HUES48 (cell line): ENCODE results near the gene CDH26.

ENCODE experiments used
- H3K27ac ChIP-seq: one replicate; pipeline ENCODE4 v1.7.0; 2013; ENCODE audit warnings: low read depth, low read length, inconsistent platforms
- H3K27me3 ChIP-seq: 2 replicates; pipeline ENCODE4 v1.6.1; 2013; ENCODE audit warnings: mild to moderate bottlenecking, low read length; ENCODE audit not compliant: control insufficient read depth, insufficient read depth
- H3K36me3 ChIP-seq: 2 replicates; pipeline ENCODE4 v1.6.1; 2013; ENCODE audit warnings: low read length; ENCODE audit not compliant: control insufficient read depth, insufficient read depth
- H3K4me1 ChIP-seq: 2 replicates; pipeline ENCODE4 v1.6.1; 2013; ENCODE audit warnings: mild to moderate bottlenecking, low read length; ENCODE audit not compliant: control insufficient read depth, insufficient read depth
- H3K4me3 ChIP-seq: 2 replicates; pipeline ENCODE4 v1.5.1; 2013; ENCODE audit warnings: mild to moderate bottlenecking, low read depth, low read length
- H3K9ac ChIP-seq: 2 replicates; pipeline ENCODE4 v1.6.1; 2013; ENCODE audit warnings: mild to moderate bottlenecking, low read depth, low read length, moderate library complexity
- H3K9me3 ChIP-seq: 2 replicates; pipeline ENCODE4 v1.6.1; 2013; ENCODE audit warnings: low read length; ENCODE audit not compliant: control insufficient read depth, insufficient read depth

The CDH26 gene

GRCh38 chr20:59985864-59986263, 27.6 kb downstream of the CDH26 start:
- H3K4me1 ChIP-seq: peaks cover 12% of the 10 kb centered on the region; the same call in 1 of the 2 replicates
- H3K4me3 ChIP-seq: no peak overlapping the region
- H3K27ac ChIP-seq: no peak overlapping the region
- no peaks in the 10 kb centered on the region for H3K27me3 ChIP-seq
- no peak overlapping the region for H3K9ac ChIP-seq
- no peaks in the 10 kb centered on the region for H3K9me3 ChIP-seq
- H3K36me3 ChIP-seq: no peaks in the 10 kb centered on the region

GRCh38 chr20:59987135-59987534, 28.9 kb downstream of the CDH26 start:
- H3K27ac ChIP-seq: no peak overlapping the region
- H3K27me3 ChIP-seq: no peaks in the 10 kb centered on the region
- no peak overlapping the region for H3K9ac ChIP-seq
- H3K4me3 ChIP-seq: no peak overlapping the region
- peaks cover 19% of the 10 kb centered on the region; the same call in 1 of the 2 replicates for H3K4me1 ChIP-seq
- no peaks in the 10 kb centered on the region for H3K9me3 ChIP-seq
- no peaks in the 10 kb centered on the region for H3K36me3 ChIP-seq

DNA sequence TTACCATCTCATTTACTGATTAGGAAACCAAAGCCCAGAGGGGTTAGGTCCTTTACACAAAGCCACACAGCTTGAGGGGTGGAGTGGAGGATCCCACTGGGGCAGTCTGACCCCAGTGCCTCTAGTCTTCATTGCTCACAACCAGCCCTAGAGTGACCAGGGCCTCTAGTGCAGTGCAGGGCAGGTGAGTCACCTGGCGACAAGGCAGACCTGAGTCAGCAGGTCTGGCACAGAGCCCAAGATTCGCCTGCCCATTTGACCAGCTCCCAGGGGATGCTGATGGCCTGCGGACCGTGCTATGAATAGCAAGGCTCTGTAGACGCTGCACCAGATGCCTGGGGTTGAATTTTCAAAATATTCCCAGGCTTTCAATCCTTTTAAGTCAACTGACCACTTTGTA, 29.9 kb downstream of the CDH26 start:
- Histone ChIP-seq H3K27ac (no peak overlapping the region), H3K36me3 (no peaks in the 10 kb centered on the region), H3K9me3 (no peaks in the 10 kb centered on the region), H3K9ac (no peak overlapping the region), H3K27me3 (no peaks in the 10 kb centered on the region), H3K4me1 (peaks cover 19% of the 10 kb centered on the region; the same call in 1 of the 2 replicates), H3K4me3 (no peak overlapping the region)

GRCh38 chr20:59992526-59993084, 34.4 kb downstream of the CDH26 start:
- H3K4me3 ChIP-seq: no peak overlapping the region
- no peaks in the 10 kb centered on the region for H3K36me3 ChIP-seq
- no peaks in the 10 kb centered on the region for H3K9me3 ChIP-seq
- no peak overlapping the region for H3K9ac ChIP-seq
- H3K4me1 ChIP-seq: peaks cover 27% of the 10 kb centered on the region
- H3K27me3 ChIP-seq: no peaks in the 10 kb centered on the region
- no peak overlapping the region for H3K27ac ChIP-seq

DNA sequence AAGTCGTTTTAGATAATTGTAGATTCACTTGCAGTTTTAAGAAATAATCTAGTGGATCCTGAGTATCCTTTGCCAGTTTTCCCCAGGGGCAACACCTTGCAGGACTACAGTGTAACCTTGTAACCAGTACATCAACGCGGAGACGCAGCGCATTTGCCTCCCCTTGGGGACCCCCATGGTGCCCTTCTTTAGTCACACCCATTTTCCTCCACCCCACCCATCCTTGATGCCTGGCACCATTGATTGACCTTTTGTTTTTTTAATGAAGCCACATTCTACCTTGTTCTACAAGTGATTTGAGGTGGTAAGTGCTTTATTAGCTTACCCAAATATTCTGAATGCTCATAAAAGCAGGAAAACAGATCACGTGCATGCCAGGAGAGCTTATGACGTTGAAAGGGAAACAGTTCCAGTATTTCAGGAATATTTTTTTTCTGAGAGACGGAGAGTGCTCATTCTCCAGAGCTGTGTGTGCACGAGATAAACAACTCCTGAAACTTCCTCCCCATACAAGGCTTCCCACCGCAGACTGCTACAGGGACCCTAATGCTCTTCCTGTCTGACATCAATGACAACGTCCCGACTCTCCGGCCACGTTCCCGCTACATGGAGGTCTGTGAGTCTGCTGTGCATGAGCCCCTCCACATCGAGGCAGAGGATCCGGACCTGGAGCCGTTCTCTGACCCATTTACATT, 35.7 kb downstream of the CDH26 start:
- peak overlapping the region; percentile 80 for H3K27ac ChIP-seq
- no peaks in the 10 kb centered on the region for H3K9me3 ChIP-seq
- H3K4me3 ChIP-seq: peak overlapping the region; percentile 53
- no peaks in the 10 kb centered on the region for H3K27me3 ChIP-seq
- no peaks in the 10 kb centered on the region for H3K36me3 ChIP-seq
- H3K4me1 ChIP-seq: peaks cover 20% of the 10 kb centered on the region
- peak overlapping the region; percentile 52 for H3K9ac ChIP-seq

- H3K9me3 ChIP-seq: no peaks in the 10 kb centered on the region
- peak overlapping the region; percentile 80 for H3K27ac ChIP-seq
- no peaks in the 10 kb centered on the region for H3K36me3 ChIP-seq
- peak overlapping the region; percentile 52 for H3K9ac ChIP-seq
- peak overlapping the region; percentile 53 for H3K4me3 ChIP-seq
- H3K27me3 ChIP-seq: no peaks in the 10 kb centered on the region
- peaks cover 20% of the 10 kb centered on the region for H3K4me1 ChIP-seq
Measured at GRCh38 chr20:59994697-59995122, 36.5 kb downstream of the CDH26 start.

DNA sequence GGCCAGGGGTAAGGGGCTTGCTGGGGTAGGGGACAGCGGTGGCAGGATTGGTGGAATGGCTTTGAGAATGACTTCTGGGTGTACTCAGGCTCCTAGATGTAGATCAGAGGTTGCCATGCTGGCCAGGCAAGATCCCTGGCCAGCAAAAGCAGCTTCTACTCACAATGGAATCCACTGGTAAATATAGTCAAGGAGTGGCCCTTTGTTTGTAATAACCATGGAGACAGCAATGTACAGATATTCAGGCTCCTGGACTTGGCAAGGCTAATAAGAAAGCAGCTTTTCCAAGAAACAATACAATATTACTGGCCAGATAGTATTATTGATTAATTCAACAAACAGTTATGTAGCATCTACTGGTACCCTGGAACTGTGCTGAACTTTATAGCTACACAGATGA, 37.9 kb downstream of the CDH26 start:
- H3K4me3 ChIP-seq: no peak overlapping the region
- H3K4me1 ChIP-seq: peaks cover 20% of the 10 kb centered on the region
- no peaks in the 10 kb centered on the region for H3K9me3 ChIP-seq
- no peaks in the 10 kb centered on the region for H3K36me3 ChIP-seq
- no peak overlapping the region for H3K27ac ChIP-seq
- no peaks in the 10 kb centered on the region for H3K27me3 ChIP-seq
- no peak overlapping the region for H3K9ac ChIP-seq

DNA sequence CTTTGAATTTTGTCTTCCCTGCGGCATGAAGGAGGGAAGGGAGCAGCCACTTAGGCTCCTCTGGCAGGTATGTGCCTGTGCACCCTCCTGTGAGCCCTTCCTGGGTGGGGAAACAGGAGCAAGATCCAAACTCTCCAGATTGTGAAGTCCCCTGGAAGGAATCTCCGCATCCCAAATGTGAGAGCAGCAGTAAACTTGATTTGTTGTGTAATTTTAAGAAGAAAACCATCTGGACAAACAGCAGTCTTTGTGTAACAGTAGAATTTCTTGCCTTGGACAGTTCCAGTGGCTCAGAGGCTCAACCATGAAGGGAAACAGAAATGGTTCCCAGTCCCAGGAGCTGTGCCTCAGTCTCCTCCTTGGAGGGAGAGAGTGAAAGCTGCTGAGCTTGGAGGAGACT, 39.7 kb downstream of the CDH26 start:
- H3K36me3 ChIP-seq: no peaks in the 10 kb centered on the region
- H3K27ac ChIP-seq: no peak overlapping the region
- H3K9me3 ChIP-seq: no peaks in the 10 kb centered on the region
- no peak overlapping the region for H3K4me3 ChIP-seq
- H3K27me3 ChIP-seq: no peaks in the 10 kb centered on the region
- peaks cover 13% of the 10 kb centered on the region for H3K4me1 ChIP-seq
- H3K9ac ChIP-seq: no peak overlapping the region

GRCh38 chr20:59999502-59999901, 41.3 kb downstream of the CDH26 start:
- Histone ChIP-seq H3K9me3 (no peaks in the 10 kb centered on the region), H3K4me1 (peaks cover 6% of the 10 kb centered on the region), H3K27me3 (no peaks in the 10 kb centered on the region), H3K4me3 (no peak overlapping the region), H3K36me3 (no peaks in the 10 kb centered on the region), H3K27ac (no peak overlapping the region), H3K9ac (no peak overlapping the region)

DNA sequence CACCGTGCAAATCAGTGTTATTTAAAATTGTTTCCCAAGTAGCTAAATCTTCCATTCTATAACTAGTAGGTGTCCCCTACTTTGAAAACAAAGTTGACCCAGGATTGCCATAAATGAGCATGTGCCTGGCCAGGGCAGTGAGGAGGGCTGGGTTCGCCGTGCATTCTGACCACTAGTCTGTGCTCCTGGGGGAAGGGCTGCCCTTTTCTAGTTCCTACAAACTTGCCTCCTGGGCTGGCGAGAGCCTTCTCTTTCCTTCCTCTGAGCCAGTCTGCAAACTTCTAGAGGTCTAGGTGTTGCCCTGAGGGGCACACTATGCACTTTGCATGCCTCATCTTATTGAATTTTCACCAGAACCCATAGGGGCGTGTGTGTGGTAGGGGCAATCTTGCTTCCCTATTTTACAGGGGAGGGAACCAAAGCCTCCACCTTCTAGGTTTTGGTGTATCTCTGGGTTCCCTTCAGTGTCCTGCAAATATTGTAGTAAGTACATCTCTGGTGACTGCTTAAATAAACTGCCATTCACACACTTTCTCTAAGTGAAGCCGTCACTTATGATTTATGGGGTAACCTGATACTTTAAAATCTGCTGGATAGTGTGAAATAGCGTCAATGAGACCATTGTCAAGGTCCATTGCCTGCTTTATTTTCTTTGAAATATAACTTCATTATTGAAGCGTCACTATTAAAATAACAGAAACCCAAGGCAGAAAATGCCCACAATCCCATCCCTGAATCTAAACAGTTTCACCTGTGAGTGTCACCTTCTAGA, 42.2 kb downstream of the CDH26 start:
- Histone ChIP-seq H3K4me1 (no peaks in the 10 kb centered on the region), H3K4me3 (no peak overlapping the region), H3K27me3 (no peaks in the 10 kb centered on the region), H3K27ac (no peak overlapping the region), H3K9ac (no peak overlapping the region), H3K36me3 (no peaks in the 10 kb centered on the region), H3K9me3 (no peaks in the 10 kb centered on the region)

GRCh38 chr20:60001108-60001507, 42.9 kb downstream of the CDH26 start:
- no peak overlapping the region for H3K4me3 ChIP-seq
- H3K27me3 ChIP-seq: no peaks in the 10 kb centered on the region
- H3K36me3 ChIP-seq: no peaks in the 10 kb centered on the region
- no peaks in the 10 kb centered on the region for H3K4me1 ChIP-seq
- no peaks in the 10 kb centered on the region for H3K9me3 ChIP-seq
- no peak overlapping the region for H3K9ac ChIP-seq
- H3K27ac ChIP-seq: no peak overlapping the region
